HepG2 (cell line): Measurements from ENCODE around the gene FOXK2.

ENCODE experiments used
- AKNA ChIP-seq: sonication (generic); formaldehyde crosslinking; IDR thresholded peaks from 2 replicates; pipeline ENCODE4 v1.4.0; 2020; ENCODE audit warnings: missing genetic modification reagents, borderline replicate concordance
- CCAR2 ChIP-seq: fragments of 200-400 bp; formaldehyde crosslinking; optimal IDR thresholded peaks from 2 replicates; pipeline ENCODE3; 2018; ENCODE audit warnings: low read depth, mild to moderate bottlenecking, low read length, moderate library complexity
- CHCHD3 ChIP-seq: sonication (generic); formaldehyde crosslinking; IDR thresholded peaks from 2 replicates; pipeline ENCODE4 v1.8.0; 2022; ENCODE audit warnings: mild to moderate bottlenecking, missing genetic modification reagents, moderate library complexity
- CHD2 ChIP-seq: IDR thresholded peaks from 2 replicates; pipeline ENCODE4 v1.6.1; 2011; ENCODE audit warnings: low read depth, low read length, improper control_type of control experiment
- CTCF ChIP-seq: sonication (generic); formaldehyde crosslinking; IDR thresholded peaks from 2 replicates; pipeline ENCODE4 v1.5.0; 2020; ENCODE audit warnings: mild to moderate bottlenecking, missing genetic modification reagents, moderate library complexity
- EZH2 ChIP-seq: conservative IDR thresholded peaks from 2 replicates; pipeline ENCODE4 v1.6.1; 2012; ENCODE audit warnings: mild to moderate bottlenecking, low read depth, low read length, moderate library complexity
- FOXO1 ChIP-seq: sonication (generic); formaldehyde crosslinking; IDR thresholded peaks from 2 replicates; pipeline ENCODE4 v1.4.0; 2020; ENCODE audit warnings: missing genetic modification reagents
- JUNB ChIP-seq: sonication (generic); formaldehyde crosslinking; IDR thresholded peaks from 2 replicates; pipeline ENCODE4 v1.8.0; 2022; ENCODE audit warnings: missing genetic modification reagents, mild to moderate bottlenecking, borderline replicate concordance
- POLR2AphosphoS5 ChIP-seq: IDR thresholded peaks from 2 replicates; pipeline ENCODE4 v1.6.1; 2012; ENCODE audit warnings: low read depth, low read length
- RAD51 ChIP-seq: fragments of 450-650 bp; IDR thresholded peaks from 2 replicates; pipeline ENCODE4 v1.6.1; 2016; ENCODE audit warnings: borderline replicate concordance
- RBM39 ChIP-seq: fragments of 200-400 bp; formaldehyde crosslinking; IDR thresholded peaks from one replicate; pipeline ENCODE4 v1.6.1; 2018; ENCODE audit warnings: antibody characterized with exemption, mild to moderate bottlenecking, low read depth, low read length; ENCODE audit not compliant: poor library complexity, severe bottlenecking
- USF2 ChIP-seq, 2 experiments: sonication (generic) in 1 of 2; formaldehyde crosslinking in 1 of 2; IDR thresholded peaks; 2 replicates each; pipeline versions ENCODE4 v1.5.1 to v1.6.1; 2011 to 2020; ENCODE audit warnings: borderline replicate concordance in 1 of 2, low read depth in 1 of 2, low read length in 1 of 2, mild to moderate bottlenecking in 1 of 2, missing genetic modification reagents in 1 of 2, moderate library complexity in 1 of 2
- ZFP36 ChIP-seq: fragments of 150-350 bp; IDR thresholded peaks from 2 replicates; pipeline ENCODE4 v1.6.1; 2018; ENCODE audit warnings: borderline replicate concordance, low read length, low read depth; ENCODE audit not compliant: partially characterized antibody
- ZNF580 ChIP-seq: IDR thresholded peaks from 2 replicates; pipeline ENCODE4 v1.6.1; 2016; ENCODE audit warnings: low read depth, borderline replicate concordance

- TF ChIP-seq ZNF580 (CRISPR knock-in tag) (no peak), ZFP36 (no peak), CTCF (CRISPR knock-in tag) (no peak), CHCHD3 (CRISPR knock-in tag) (no peak), CHD2 (no peak), USF2 (IDR thresholded peaks at IDR 0.05; ENCODE audit: low read depth, low read length) (no peak), USF2 (CRISPR knock-in tag; IDR thresholded peaks at IDR 0.05; ENCODE audit: borderline replicate concordance) (no peak), JUNB (no peak), CCAR2 (no peak), FOXO1 (CRISPR knock-in tag) (no peak), AKNA (no peak), POLR2AphosphoS5 (no peak), RAD51 (no peak), RBM39 (no peak), EZH2 (no peak)
Measured at GRCh38 chr17:82605939-82606600, 86.5 kb downstream of the FOXK2 start.
